PC-9 (cell line): Measurements from ENCODE around the gene CA4.

Experiments used
- EZH2 ChIP-seq: fragments of 200-600 bp; sonication (generic); IDR thresholded peaks from 2 replicates; pipeline ENCODE4 v1.8.0; 2017; ENCODE audit warnings: antibody characterized with exemption, low read depth
- TF ChIP-seq, protein P1 (sequence below): fragments of 200-600 bp; sonication (generic); conservative IDR thresholded peaks from 2 replicates; pipeline ENCODE4 v1.6.1; 2017; ENCODE audit warnings: mixed run types, antibody characterized with exemption, mild to moderate bottlenecking, moderate library complexity

DNA sequence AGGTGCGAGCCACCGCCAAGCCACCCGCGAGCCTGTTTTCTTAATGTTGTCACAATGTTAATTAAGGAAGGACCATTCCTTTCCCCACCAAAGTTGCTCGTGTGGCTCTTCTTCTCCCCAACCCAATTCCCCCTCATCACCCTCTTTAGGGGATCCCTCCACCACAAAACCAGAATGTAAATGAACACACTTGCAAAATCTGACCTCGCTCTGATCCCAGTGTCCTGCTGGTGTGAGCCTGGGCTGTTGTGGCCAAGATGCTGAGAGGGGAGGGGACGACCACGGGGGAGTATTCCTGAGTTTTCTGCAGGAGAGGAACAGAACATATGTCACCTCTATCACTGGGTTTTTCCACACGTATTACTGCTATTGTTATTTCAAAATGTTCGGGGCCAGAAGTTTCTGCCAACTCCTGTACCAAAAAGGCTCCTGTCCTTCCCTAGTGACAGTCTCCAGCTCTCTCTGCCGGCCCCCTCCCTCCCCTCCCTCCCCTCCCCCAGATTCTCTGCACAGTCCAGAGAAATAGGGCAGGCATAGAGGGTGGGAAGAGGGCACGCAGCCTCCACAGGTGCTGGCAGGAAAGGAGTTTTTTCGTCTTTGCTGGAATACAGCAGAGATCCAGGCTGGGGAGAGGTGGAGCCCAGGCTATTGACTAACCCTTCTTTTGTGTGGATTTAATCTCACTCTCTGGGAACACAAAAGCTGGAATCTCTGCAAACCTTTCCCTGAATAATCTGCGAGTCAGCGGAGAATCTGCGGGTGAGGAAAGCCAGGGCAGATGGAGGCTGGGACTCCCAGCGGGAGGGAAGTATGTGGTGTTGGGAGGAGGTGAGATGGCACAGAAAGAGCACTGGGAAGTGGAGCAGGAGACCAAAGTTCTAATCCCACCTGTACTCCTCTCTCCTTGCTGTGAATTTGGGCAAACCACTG is 4.5 kb upstream of the CA4 start:
- TF ChIP-seq, protein P1, sequence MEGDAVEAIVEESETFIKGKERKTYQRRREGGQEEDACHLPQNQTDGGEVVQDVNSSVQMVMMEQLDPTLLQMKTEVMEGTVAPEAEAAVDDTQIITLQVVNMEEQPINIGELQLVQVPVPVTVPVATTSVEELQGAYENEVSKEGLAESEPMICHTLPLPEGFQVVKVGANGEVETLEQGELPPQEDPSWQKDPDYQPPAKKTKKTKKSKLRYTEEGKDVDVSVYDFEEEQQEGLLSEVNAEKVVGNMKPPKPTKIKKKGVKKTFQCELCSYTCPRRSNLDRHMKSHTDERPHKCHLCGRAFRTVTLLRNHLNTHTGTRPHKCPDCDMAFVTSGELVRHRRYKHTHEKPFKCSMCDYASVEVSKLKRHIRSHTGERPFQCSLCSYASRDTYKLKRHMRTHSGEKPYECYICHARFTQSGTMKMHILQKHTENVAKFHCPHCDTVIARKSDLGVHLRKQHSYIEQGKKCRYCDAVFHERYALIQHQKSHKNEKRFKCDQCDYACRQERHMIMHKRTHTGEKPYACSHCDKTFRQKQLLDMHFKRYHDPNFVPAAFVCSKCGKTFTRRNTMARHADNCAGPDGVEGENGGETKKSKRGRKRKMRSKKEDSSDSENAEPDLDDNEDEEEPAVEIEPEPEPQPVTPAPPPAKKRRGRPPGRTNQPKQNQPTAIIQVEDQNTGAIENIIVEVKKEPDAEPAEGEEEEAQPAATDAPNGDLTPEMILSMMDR, result no peak
- no peak for TF ChIP-seq EZH2
